AG20443 (cell line): ENCODE results near the gene OR1D5.
A peak's percentile ranks its signal among the peaks of the same experiment; 100 is the strongest.
"Not testable (repeated sequence)": the region's sequence is repeated elsewhere in the genome, so short reads cannot be mapped to it uniquely, and the experiment has no call there.

Experiments used
- DNase-seq: peaks from one replicate; pipeline ENCODE4 v3.0.0; 2012; ENCODE audit warnings: low spot score, mixed read lengths

OR1D5 gene, protein sequence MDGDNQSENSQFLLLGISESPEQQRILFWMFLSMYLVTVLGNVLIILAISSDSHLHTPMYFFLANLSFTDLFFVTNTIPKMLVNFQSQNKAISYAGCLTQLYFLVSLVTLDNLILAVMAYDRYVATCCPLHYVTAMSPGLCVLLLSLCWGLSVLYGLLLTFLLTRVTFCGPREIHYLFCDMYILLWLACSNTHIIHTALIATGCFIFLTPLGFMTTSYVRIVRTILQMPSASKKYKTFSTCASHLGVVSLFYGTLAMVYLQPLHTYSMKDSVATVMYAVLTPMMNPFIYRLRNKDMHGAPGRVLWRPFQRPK

DNA sequence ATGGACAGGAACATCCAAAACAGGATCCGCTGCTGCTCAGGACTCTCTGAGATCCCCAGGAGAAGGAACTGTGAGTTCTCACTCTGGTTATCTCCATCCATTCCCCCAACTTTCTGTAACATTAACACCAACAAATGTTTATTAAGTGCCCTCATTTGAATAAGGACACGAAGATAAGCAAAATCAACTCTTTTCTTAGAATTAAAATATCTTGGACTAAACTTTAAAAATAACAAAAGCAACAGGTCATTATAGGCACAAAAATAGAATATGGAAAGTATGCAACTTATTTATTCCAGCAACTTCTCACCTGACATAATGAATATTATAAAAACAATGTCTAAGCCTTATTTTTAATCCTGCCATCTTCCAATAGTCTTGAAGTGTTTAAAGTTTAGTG, at the start of gene OR1D5:
OR1D5 (minus strand) TSS at position 101 of the 400 bp plus-strand sequence; CDS start at position 101, 0 bp downstream.
- not testable (repeated sequence) for DNase-seq

GRCh38 chr17:3104322-3104721, 40.9 kb upstream of the OR1D5 start, which contains the start of gene OR1D2:
OR1D2 (minus strand) TSS chr17:3104422; CDS start chr17:3092996, 11,426 bp downstream.
- no peak for DNase-seq

GRCh38 chr17:3073850-3074249, 10.4 kb upstream of the OR1D5 start:
- DNase-seq: not testable (repeated sequence)

GRCh38 chr17:3065192-3065591, 1.8 kb upstream of the OR1D5 start:
- not testable (repeated sequence) for DNase-seq

GRCh38 chr17:3062824-3063377, 506 bp downstream of the OR1D5 start:
- DNase-seq: not testable (repeated sequence)

DNA sequence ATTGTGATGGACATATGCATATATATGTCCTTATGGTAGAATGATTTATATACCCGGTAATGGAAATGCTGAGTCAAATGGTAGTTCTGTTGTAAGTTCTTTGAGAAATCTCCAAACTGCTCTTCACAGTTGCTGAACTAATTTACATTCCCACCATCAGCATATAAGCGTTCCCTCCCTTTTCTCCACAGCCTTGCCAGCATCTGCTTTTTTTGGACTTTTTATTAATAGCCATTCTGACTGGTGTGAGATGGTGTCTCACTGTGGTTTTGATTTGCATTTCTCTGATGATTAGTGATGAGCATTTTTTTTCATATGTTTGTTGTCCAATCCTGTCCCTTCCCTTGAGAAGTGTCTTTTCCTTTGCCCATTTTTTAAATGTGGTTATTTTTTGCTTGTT, 8.5 kb downstream of the OR1D5 start:
- DNase-seq: not testable (repeated sequence)

DNA sequence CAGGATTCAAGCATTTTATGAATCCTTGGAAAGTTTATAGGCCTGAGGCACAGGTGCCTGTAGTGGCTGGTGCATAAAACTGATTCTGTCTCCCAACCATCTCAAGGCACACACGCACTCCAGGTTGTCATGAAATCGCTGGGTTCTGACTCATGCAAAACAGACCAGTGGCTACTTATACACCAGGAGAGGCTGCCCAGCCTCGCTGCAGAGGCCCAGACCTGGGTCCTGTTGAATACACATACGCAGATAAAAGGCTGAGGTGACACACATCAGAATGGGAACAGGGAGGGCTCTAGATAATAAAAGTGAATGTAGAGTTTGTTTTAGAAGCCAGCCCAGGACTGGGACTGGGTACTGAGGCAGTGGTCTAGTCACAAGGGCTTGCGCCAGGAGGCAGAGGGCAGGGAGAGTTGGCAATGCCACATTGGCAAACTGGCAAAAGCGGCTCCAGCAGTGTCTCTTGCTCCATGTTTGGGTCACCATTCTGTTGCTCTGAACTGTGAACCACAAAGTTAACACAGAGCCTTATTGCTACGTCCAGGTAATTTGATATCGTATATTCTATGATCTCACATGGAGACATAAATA, 13.6 kb downstream of the OR1D5 start:
- no peak for DNase-seq

GRCh38 chr17:3048727-3049471, 14.5 kb downstream of the OR1D5 start:
- peak; percentile 96 for DNase-seq

DNA sequence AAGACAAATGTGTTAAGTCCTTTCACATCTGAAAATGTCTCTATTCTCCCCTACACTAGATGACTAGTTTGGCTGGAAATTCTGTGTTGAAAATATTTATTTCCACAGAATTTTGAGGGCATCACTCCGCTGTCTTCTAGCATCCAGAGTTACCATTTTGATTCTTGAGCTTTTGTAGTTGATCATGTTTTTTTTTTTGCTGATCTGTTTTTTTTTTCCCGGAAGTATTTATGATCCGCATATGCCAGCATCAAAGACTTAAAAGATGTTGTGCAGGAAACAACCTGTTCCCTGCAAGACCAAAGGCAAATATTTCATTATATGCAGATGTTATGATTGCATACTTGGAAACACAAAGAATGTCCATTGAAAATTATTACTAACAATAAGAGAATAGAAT, 16.7 kb downstream of the OR1D5 start:
- DNase-seq: no peak

DNA sequence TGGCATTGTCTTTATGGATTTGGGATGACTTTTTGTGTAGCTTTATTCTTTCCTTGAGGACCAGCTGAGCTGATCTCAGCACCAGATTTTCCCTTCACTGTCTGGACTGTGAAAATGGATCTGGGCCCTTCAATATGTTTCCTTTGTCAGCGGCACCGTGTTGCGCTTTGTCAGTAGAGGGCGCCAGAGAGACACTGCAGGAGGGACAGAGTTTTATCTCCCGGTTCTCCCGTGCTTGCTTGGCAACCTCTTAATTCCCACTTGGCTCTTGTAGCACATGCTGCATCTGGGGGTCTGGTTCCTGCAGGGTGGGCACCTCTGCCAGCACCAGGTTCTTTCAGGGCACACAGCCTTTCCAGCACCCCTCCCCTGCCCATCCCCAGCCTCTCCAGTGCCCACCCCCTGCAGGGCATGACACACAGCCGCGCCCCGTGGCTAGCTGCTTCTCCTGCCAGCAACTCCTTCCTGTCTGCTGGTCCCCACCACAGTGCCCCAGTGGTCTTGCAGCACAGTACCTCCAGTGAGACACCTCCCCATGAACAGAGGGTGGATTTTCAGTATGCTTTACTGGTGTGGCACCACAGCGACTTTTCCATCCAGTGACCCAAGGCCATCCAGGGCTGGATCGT, 19.6 kb downstream of the OR1D5 start:
- DNase-seq: no peak

- no peak for DNase-seq
Measured at GRCh38 chr17:3040882-3041281, 22.5 kb downstream of the OR1D5 start.

- DNase-seq: no peak
Measured at GRCh38 chr17:3039736-3040135, 23.7 kb downstream of the OR1D5 start.

GRCh38 chr17:3038941-3039340, 24.5 kb downstream of the OR1D5 start:
- no peak for DNase-seq

- no peak for DNase-seq
Measured at GRCh38 chr17:3037259-3037658, 26.1 kb downstream of the OR1D5 start.

GRCh38 chr17:3036800-3037199, 26.6 kb downstream of the OR1D5 start:
- DNase-seq: no peak

DNA sequence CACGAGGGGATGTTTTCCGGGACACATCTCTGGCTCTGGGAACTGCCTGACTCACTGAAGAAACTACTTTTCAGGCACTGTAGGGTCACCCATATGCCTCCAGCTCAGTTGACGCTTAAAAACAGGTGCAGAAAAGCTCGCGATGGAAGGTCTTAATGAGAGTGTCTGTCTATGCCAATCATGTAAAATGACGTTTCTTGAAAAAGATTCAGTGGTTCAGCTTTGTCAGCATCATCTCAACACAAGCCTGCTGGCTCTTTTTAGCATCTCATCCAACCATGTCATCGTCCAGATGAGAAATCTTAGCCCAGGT, 27.5 kb downstream of the OR1D5 start:
- no peak for DNase-seq

GRCh38 chr17:3035256-3035967, 28.0 kb downstream of the OR1D5 start:
- no peak for DNase-seq

GRCh38 chr17:3034578-3034920, 28.9 kb downstream of the OR1D5 start:
- no peak for DNase-seq

- DNase-seq: no peak
Measured at GRCh38 chr17:3033741-3034577, 29.4 kb downstream of the OR1D5 start.

DNA sequence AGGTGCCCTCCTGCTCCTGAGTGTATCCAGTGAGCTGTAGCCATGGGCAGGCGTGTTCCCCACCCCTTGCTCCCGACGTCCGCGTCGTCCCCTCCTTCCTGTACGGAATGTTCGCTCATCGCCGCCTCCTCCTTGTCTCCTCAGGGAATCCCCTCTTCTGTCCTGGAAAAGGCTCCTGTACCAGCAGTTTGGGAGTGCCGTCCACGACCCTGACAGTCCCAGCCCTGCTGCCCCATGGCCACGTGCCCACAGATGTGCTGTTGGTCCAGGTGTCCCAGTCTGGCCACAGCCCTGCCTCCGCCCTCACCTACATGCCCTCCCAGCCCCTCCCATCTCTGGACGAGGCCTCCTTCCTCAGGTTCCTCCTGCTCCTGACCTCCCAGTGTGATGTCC, 30.2 kb downstream of the OR1D5 start:
- no peak for DNase-seq
